Ishikawa (cell line): Measurements from ENCODE around the gene WDR73.

Experiments used
- CEBPB ChIP-seq: IDR thresholded peaks from 2 replicates; pipeline ENCODE4 v1.6.1; 2012
- CREB1 ChIP-seq: IDR thresholded peaks from 2 replicates; pipeline ENCODE4 v1.6.1; 2012; ENCODE audit warnings: low read depth
- EGR1 ChIP-seq: IDR thresholded peaks from 2 replicates; pipeline ENCODE4 v1.6.1; 2012
- EP300 ChIP-seq: IDR thresholded peaks from 2 replicates; pipeline ENCODE4 v1.6.1; 2012; ENCODE audit warnings: borderline replicate concordance
- FOXM1 ChIP-seq: IDR thresholded peaks from 2 replicates; pipeline ENCODE4 v1.6.1; 2012; ENCODE audit warnings: low read depth, borderline replicate concordance
- NFIC ChIP-seq: IDR thresholded peaks from 2 replicates; pipeline ENCODE4 v1.6.1; 2012
- RAD21 ChIP-seq: IDR thresholded peaks from 2 replicates; pipeline ENCODE4 v1.6.1; 2012; ENCODE audit warnings: low read depth
- TAF1 ChIP-seq: IDR thresholded peaks from 2 replicates; pipeline ENCODE4 v1.6.1; 2012; ENCODE audit warnings: low read depth, mild to moderate bottlenecking
- TCF12 ChIP-seq: IDR thresholded peaks from 2 replicates; pipeline ENCODE4 v1.6.1; 2012; ENCODE audit warnings: low read depth
- YY1 ChIP-seq: IDR thresholded peaks from 2 replicates; pipeline ENCODE4 v1.6.1; 2012; ENCODE audit warnings: low read depth
- TF ChIP-seq, protein P1 (sequence below): IDR thresholded peaks from 2 replicates; pipeline ENCODE4 v1.6.1; 2012; ENCODE audit warnings: low read depth, mild to moderate bottlenecking
- TF ChIP-seq, protein P2 (sequence below): IDR thresholded peaks from 2 replicates; pipeline ENCODE4 v1.6.1; 2012
- TF ChIP-seq, protein P3 (sequence below): IDR thresholded peaks from 2 replicates; pipeline ENCODE4 v1.6.1; 2012

DNA sequence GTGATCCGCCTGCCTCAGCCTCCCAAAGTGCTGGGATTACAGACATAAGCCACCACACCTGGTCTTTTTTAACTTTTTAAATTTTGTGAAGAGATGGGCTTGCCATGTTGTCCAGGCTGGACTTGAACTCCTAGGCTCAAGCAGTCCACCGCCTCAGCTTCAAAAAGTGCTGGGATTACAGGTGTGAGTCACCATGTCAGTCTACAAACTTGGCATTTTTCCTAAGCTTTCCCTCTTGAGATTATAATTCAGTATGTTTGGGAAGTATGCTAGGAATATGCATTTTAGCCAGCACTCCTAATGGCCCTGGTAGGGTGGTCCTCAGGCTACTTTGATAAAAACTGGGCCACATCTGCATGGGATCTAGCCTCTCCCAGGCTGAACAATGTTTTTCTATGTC lies 4.4 kb downstream of the WDR73 start:
- TF ChIP-seq CREB1 (no peak), TAF1 (no peak), RAD21 (no peak), EGR1 (no peak), EP300 (no peak), FOXM1 (no peak), CEBPB (no peak), NFIC (no peak), YY1 (no peak), TCF12 (no peak)
- TF ChIP-seq, protein P1, sequence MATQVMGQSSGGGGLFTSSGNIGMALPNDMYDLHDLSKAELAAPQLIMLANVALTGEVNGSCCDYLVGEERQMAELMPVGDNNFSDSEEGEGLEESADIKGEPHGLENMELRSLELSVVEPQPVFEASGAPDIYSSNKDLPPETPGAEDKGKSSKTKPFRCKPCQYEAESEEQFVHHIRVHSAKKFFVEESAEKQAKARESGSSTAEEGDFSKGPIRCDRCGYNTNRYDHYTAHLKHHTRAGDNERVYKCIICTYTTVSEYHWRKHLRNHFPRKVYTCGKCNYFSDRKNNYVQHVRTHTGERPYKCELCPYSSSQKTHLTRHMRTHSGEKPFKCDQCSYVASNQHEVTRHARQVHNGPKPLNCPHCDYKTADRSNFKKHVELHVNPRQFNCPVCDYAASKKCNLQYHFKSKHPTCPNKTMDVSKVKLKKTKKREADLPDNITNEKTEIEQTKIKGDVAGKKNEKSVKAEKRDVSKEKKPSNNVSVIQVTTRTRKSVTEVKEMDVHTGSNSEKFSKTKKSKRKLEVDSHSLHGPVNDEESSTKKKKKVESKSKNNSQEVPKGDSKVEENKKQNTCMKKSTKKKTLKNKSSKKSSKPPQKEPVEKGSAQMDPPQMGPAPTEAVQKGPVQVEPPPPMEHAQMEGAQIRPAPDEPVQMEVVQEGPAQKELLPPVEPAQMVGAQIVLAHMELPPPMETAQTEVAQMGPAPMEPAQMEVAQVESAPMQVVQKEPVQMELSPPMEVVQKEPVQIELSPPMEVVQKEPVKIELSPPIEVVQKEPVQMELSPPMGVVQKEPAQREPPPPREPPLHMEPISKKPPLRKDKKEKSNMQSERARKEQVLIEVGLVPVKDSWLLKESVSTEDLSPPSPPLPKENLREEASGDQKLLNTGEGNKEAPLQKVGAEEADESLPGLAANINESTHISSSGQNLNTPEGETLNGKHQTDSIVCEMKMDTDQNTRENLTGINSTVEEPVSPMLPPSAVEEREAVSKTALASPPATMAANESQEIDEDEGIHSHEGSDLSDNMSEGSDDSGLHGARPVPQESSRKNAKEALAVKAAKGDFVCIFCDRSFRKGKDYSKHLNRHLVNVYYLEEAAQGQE: no peak
- TF ChIP-seq, protein P2, sequence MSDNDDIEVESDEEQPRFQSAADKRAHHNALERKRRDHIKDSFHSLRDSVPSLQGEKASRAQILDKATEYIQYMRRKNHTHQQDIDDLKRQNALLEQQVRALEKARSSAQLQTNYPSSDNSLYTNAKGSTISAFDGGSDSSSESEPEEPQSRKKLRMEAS: no peak
- TF ChIP-seq, protein P3, sequence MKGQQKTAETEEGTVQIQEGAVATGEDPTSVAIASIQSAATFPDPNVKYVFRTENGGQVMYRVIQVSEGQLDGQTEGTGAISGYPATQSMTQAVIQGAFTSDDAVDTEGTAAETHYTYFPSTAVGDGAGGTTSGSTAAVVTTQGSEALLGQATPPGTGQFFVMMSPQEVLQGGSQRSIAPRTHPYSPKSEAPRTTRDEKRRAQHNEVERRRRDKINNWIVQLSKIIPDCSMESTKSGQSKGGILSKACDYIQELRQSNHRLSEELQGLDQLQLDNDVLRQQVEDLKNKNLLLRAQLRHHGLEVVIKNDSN: no peak
